ENCODE data around the gene ASB12.
A peak's percentile ranks its signal among the peaks of the same experiment; 100 is the strongest.
"Not testable (repeated sequence)": the region's sequence is repeated elsewhere in the genome, so short reads cannot be mapped to it uniquely, and the experiment has no call there.

The ASB12 gene

GRCh38 chrX:64230123-64230970 lies at the start of gene ASB12:
Gene ASB12 (minus strand): TSS chrX:64230607. CDS start chrX:64225650, 4,957 bp downstream.
- no peak for DNase-seq (ENCODE audit: low read depth)
- H3K4me3 ChIP-seq (ENCODE audit: low read depth, low read length), result no peak within 1 kb of the TSS
- no peak for TF ChIP-seq CTCF (IDR thresholded peaks at IDR 0.05; ENCODE audit: control insufficient read depth, extremely low read depth, insufficient read depth)

- H3K4me3 ChIP-seq (ENCODE audit: low read depth, low read length), result no peak overlapping the region
- no peak for DNase-seq (ENCODE audit: low read depth)
- TF ChIP-seq CTCF (IDR thresholded peaks at IDR 0.05; ENCODE audit: control insufficient read depth, extremely low read depth, insufficient read depth), result no peak
Observed at GRCh38 chrX:64265265-64265664, 34.9 kb upstream of the ASB12 start.

DNA sequence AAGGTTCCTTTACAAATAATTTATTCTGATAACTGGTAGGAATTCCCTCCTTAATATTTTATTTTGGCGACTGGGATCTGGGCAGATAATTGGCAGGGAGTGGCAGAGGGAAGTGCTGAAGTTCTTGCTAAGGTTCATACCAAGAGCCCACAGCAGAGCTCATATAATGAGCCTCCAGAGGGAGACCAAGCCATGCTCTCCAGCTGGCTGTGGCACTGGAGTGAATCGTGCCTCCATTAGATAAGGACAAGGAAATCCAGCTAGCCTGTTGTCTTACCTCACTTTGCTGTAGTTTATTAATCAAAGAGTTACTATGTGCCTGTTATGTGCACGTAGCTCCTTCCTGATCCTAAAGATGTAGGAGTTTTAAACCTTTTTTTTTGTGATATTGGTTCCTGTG lies 1.3 kb downstream of the ASB12 start:
- peak; percentile 30; the same call in 1 of the 2 replicates for TF ChIP-seq CTCF (IDR thresholded peaks at IDR 0.05; ENCODE audit: control insufficient read depth, extremely low read depth, insufficient read depth)
- DNase-seq (ENCODE audit: low read depth), result no peak
- H3K4me3 ChIP-seq (ENCODE audit: low read depth, low read length), result no peak overlapping the region

GRCh38 chrX:64218023-64218422 lies 12.4 kb downstream of the ASB12 start:
- TF ChIP-seq CTCF (IDR thresholded peaks at IDR 0.05; ENCODE audit: control insufficient read depth, extremely low read depth, insufficient read depth), result no peak

GRCh38 chrX:64213989-64214388 lies 16.4 kb downstream of the ASB12 start:
- DNase-seq (ENCODE audit: low read depth); H3K4me3 ChIP-seq (ENCODE audit: low read depth, low read length): not testable (repeated sequence)
- peak; percentile 9; the same call in 1 of the 2 replicates for TF ChIP-seq CTCF (IDR thresholded peaks at IDR 0.05; ENCODE audit: control insufficient read depth, extremely low read depth, insufficient read depth)

More at GRCh38 chrX:64218023-64218422, 12.4 kb downstream of the ASB12 start:
- no peak overlapping the region for H3K4me3 ChIP-seq (ENCODE audit: low read depth, low read length)
- no peak for DNase-seq (ENCODE audit: low read depth)

DNA sequence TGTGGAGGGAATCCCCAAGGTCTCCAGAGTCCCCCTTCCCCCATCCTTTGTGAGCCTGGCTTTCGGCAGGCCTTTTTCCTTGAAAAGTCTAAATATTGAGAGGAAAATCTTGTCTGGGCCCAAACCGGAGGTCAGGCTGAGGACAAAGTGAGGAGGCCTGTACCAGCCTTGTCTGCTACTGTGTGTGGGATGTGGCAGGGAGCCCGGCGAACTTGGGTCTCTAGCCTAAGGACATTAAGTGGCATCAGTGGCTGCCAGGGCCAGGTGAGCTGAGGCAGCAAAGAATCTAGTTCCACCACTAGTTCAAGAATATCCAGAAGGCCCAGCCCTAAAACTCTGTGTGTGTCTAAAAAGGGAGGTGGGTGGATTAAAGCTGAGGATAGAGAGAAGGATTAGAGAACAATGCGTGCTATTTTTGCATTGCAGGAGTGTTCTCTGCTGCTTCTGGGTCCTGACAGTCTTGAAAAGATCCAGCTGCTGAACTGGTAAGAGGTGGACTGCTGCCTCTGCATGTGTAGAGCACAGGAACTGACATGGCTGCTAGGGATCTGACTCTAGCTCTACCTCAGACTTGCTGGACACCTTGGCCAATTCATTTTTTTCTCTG lies 23.7 kb downstream of the ASB12 start:
- no peak for TF ChIP-seq CTCF (IDR thresholded peaks at IDR 0.05; ENCODE audit: control insufficient read depth, extremely low read depth, insufficient read depth)
- DNase-seq (ENCODE audit: low read depth), result peak; percentile 26
- H3K4me3 ChIP-seq (ENCODE audit: low read depth, low read length), result peak overlapping the region; percentile 70
